ENCODE measurements around the gene ESRRG.

DNA sequence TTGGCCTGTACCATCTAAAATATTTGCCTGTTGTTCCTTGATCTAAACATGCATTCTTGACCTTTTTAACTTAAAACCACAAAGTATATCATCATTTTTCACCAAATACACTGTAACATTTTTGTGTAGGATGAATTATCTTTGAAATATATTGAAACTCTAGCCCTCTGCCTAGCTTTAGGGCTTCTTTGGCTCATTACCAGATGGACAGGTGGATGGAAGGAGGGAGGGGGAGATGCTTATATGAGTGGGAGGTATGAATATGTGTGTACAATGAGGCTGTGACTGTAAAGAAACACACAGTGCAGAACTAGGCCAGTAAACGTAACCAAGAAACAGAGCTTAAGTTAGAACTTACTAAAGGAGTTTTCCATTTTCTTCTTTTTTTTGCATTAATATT, 118.5 kb downstream of the ESRRG start:
- TF ChIP-seq POLR2A (IDR thresholded peaks at IDR 0.05), result no peak
- TF ChIP-seq, protein P1, sequence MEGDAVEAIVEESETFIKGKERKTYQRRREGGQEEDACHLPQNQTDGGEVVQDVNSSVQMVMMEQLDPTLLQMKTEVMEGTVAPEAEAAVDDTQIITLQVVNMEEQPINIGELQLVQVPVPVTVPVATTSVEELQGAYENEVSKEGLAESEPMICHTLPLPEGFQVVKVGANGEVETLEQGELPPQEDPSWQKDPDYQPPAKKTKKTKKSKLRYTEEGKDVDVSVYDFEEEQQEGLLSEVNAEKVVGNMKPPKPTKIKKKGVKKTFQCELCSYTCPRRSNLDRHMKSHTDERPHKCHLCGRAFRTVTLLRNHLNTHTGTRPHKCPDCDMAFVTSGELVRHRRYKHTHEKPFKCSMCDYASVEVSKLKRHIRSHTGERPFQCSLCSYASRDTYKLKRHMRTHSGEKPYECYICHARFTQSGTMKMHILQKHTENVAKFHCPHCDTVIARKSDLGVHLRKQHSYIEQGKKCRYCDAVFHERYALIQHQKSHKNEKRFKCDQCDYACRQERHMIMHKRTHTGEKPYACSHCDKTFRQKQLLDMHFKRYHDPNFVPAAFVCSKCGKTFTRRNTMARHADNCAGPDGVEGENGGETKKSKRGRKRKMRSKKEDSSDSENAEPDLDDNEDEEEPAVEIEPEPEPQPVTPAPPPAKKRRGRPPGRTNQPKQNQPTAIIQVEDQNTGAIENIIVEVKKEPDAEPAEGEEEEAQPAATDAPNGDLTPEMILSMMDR (IDR thresholded peaks at IDR 0.05), result no peak

Data from thyroid gland (tissue), 4 donors.